Esophagus squamous epithelium (tissue), 5 donors: Measurements from ENCODE around the gene ACP1. TPM values are rescaled to one million over a fixed set of nuclear protein-coding genes. Genes with fewer than 3 reads are reported as not detected.

Experiments used
- DNase-seq: peaks from one replicate; lab custom pipeline; 2025; lab: John Stamatoyannopoulos, UW
- H3K27ac ChIP-seq, 4 donors: fragments of 200-600 bp; sonication (generic); one replicate each; pipeline ENCODE4 v1.5.1; 2016 to 2019; ENCODE audit warnings: mild to moderate bottlenecking in 1 of 4
- H3K27me3 ChIP-seq, 4 donors: fragments of 200-600 bp; sonication (generic); 1 replicate in 3 of 4; 2 replicates in 1 of 4; pipeline versions ENCODE4 v1.5.1 to v1.6.0; 2017 to 2021; ENCODE audit warnings: antibody characterized with exemption in 1 of 4
- H3K36me3 ChIP-seq, 3 donors: fragments of 200-600 bp; sonication (generic); one replicate each; pipeline ENCODE4 v1.5.1; 2016 to 2019
- H3K4me1 ChIP-seq, 3 donors: fragments of 200-600 bp; sonication (generic); one replicate each; pipeline ENCODE4 v1.5.1; 2017 to 2019
- H3K4me3 ChIP-seq, 4 donors: fragments of 200-600 bp; sonication (generic); 1 replicate in 3 of 4; 2 replicates in 1 of 4; pipeline ENCODE4 v1.5.1; 2016 to 2019; ENCODE audit warnings: mild to moderate bottlenecking in 2 of 4, moderate library complexity in 1 of 4
- H3K9me3 ChIP-seq, 3 donors: fragments of 200-600 bp; sonication (generic); one replicate each; pipeline ENCODE4 v1.5.1; 2016 to 2019
- CTCF ChIP-seq, 6 experiments: fragments of 450-650 bp in 4 of 6; fragments of 200-600 bp in 2 of 6; sonication (generic) in 2 of 6; IDR thresholded peaks; one replicate each; pipeline ENCODE4 v1.5.1; 2016 to 2019; ENCODE audit warnings: antibody characterized with exemption in 6 of 6, mild to moderate bottlenecking in 4 of 6, moderate library complexity in 4 of 6
- POLR2A ChIP-seq, 4 donors: fragments of 450-650 bp; IDR thresholded peaks; one replicate each; pipeline ENCODE4 v1.6.1; 2017; ENCODE audit warnings: antibody characterized with exemption in 4 of 4, mild to moderate bottlenecking in 4 of 4, moderate library complexity in 3 of 4
- WGBS, 2 donors: methylation state at CpG; one replicate each; pipeline ENCODE4 v1.1.5; 2018; 5-methylcytosine and 5-hydroxymethylcytosine counted together
- intact Hi-C: fragments of 100-400 bp; cut with DNase I; formaldehyde crosslinking; loops from one replicate; pipeline ENCODE4 v1.15.0; 2022
- total RNA-seq, 4 donors: library from RNA; depleted of rRNA; stranded (reverse); fragments of >200 nt; gene quantifications; one replicate each; pipeline ENCODE4 v1.1.0, GENCODE V29; 2016
- donor health status: DM: yes; HTN: yes; CAD: no.

Gene ACP1
- total RNA-seq, 4 donors from 2014 or later: 50.3 to 93.1 (median 82.0) TPM

GRCh38 chr2:319059-319600 is 54.4 kb downstream of the ACP1 start:
- peaks cover 0 to 6% (median 0%) of the 10 kb centered on the region in 4 donors for H3K27me3 ChIP-seq
- no peaks in the 10 kb centered on the region for H3K9me3 ChIP-seq
- H3K4me1 ChIP-seq: no peaks in the 10 kb centered on the region
- no peak overlapping the region for H3K4me3 ChIP-seq
- WGBS, 2 donors: 84 to 86% methylated on average over 26 to 29 of the region's 34 CpGs
- DNase-seq: no peak
- H3K36me3 ChIP-seq: no peaks in the 10 kb centered on the region
- no peak overlapping the region for H3K27ac ChIP-seq
- TF ChIP-seq POLR2A (IDR thresholded peaks at IDR 0.05): no peak
- TF ChIP-seq CTCF (IDR thresholded peaks at IDR 0.05): no peak
- intact Hi-C loops: no loop called here

DNA sequence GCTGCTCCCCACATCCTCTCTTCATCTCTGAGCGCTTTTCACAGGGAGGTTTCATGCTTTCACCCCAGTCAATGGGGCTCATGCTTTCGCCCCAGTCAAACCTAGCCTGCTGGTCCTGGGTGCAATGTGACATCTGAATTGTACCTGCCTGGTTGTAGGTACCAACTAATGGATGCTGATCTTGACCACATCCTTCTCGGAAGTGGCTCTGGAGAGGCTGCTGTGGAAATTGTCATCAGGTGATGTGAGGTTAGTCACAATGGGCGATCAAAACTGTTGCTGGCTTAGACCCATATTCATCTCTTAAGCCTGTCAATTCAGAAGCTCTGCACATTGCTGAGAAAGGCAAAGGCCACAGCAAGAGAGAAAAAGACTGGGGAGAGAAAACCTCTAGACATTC is 55.8 kb downstream of the ACP1 start:
- Histone ChIP-seq H3K4me1 (no peaks in the 10 kb centered on the region), H3K36me3 (no peaks in the 10 kb centered on the region), H3K27me3 (no peaks in the 10 kb centered on the region), H3K9me3 (no peaks in the 10 kb centered on the region), H3K27ac (no peak overlapping the region), H3K4me3 (no peak overlapping the region)
- DNase-seq: no peak
- no peak for TF ChIP-seq CTCF (IDR thresholded peaks at IDR 0.05)
- no peak for TF ChIP-seq POLR2A (IDR thresholded peaks at IDR 0.05)
- intact Hi-C loops: no loop called here
- WGBS, 2 donors: 79 to 94% methylated on average over 3 to 4 of the region's 4 CpGs

GRCh38 chr2:322326-322725 is 57.6 kb downstream of the ACP1 start:
- H3K36me3 ChIP-seq: no peaks in the 10 kb centered on the region
- TF ChIP-seq POLR2A (IDR thresholded peaks at IDR 0.05) (no peak), CTCF (IDR thresholded peaks at IDR 0.05) (no peak)
- 65 to 78% methylated on average over 10 of the region's 10 CpGs for WGBS, 2 donors
- H3K27ac ChIP-seq: no peak overlapping the region
- intact Hi-C loops: no loop called here
- no peak overlapping the region for H3K4me3 ChIP-seq
- no peak for DNase-seq
- H3K27me3 ChIP-seq: no peaks in the 10 kb centered on the region
- no peaks in the 10 kb centered on the region for H3K4me1 ChIP-seq
- H3K9me3 ChIP-seq: no peaks in the 10 kb centered on the region

DNA sequence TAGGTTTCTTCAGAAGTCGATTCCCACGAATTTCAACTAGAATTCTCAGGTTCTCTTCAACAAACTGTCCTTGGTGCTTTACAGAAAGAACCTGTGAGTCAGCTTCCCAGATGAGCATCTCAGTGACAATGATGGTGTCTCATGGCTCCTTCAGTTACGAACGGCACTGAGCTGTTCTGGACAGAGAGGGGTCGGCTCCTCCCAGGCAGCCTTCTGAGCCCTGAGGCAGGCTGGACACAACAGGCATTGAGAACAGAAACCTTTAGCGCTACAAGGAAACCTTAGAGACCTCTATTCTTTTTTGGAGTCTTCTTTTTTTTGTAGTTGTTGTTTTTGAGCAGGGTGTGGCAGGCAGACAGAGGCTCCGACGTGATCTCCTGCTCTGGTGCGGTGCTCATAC is 58.3 kb downstream of the ACP1 start:
- no peak overlapping the region for H3K27ac ChIP-seq
- H3K9me3 ChIP-seq: no peaks in the 10 kb centered on the region
- intact Hi-C loops: no loop called here
- H3K4me3 ChIP-seq: no peak overlapping the region
- no peak for DNase-seq
- peaks cover 0 to under 1% (median 0%) of the 10 kb centered on the region in 4 donors for H3K27me3 ChIP-seq
- TF ChIP-seq POLR2A (IDR thresholded peaks at IDR 0.05) (no peak), CTCF (IDR thresholded peaks at IDR 0.05) (no peak)
- no peaks in the 10 kb centered on the region for H3K4me1 ChIP-seq
- 83 to 87% methylated on average over 9 of the region's 9 CpGs for WGBS, 2 donors
- no peaks in the 10 kb centered on the region for H3K36me3 ChIP-seq

Other genes starting within 250 kb of the ACP1 start
- gene FAM110C, start 218.4 kb upstream of the ACP1 start, total RNA-seq: 10 to 100 TPM; 41.7 to 68.0 (median 53.7) TPM
- gene SH3YL1, start 915 bp upstream of the ACP1 start, total RNA-seq: 10 to 100 TPM; 64.9 to 99.6 (median 81.1) TPM
- 1 to 10 TPM in 1 of 4 donors, not detected in 3; 4.8 TPM for gene ALKAL2, start 23.1 kb downstream of the ACP1 start, total RNA-seq